ENCODE measurements around the gene RPL7L1.
"Not testable (repeated sequence)": the region's sequence is repeated elsewhere in the genome, so short reads cannot be mapped to it uniquely, and the experiment has no call there.

Gene RPL7L1

DNA sequence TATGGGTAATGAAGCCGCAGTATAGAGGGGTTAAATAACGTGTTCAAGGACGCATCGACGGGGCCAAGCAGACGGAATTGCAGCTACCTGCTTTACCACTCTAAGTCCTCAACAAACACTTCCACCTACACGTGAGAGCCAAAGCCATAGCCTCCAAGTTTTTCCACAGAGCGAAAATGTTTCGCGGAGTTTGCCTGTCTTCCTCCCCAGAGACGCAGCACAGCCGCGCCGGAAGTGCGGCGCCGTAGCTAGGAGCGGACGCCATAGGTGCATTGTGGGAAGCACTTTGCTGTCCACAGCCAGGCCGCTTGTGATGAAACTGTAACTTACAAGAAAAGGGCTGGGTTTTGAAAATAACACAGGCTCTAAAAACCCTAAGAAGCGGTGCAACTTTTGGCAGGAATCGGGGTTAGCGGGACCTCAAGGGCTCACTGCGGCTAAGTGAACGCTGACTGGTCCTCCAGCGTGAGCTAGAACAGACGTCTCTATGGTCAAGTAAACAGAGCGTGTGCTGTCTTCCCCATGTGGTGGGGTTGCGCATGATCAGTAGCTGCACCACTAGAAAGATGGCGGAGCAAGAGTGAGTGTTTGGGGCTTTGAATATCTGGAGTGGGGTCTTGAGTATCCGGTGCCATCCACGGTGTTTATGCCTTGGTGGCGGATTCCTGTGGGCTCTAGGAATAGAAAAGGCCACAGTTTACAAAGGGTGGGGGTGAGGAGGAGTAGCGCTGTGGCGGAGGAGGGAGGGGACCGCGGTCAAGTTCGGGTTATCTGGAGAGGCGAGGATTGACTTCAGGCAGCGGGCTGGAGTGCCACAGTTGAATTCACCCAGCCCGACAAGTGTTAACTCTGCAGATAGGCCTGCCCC lies at the start of gene RPL7L1:
Gene RPL7L1 (plus strand): TSS at position 245 of the 868 bp plus-strand sequence. CDS start 295 bp downstream, at position 540.
- DNase-seq = peak; percentile 94

DNA sequence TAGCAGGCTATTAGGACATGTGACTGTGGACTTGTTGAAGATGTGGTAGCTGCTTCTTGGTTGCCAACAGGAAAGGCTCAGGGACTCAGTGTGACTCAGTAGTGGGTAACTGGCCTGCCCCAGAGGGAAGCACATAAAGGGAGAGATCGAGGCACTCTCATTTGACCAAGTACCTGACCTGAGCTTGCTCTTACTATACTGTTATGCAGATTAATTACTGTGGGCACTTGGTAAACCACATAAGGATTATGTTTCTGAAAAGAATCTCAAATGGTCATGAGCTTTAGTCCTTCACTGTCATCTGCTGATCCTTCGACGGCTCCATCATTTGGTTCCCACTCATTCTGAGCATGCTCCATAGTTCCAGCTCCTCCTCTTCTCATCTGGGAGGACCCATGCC lies 48.2 kb upstream of the RPL7L1 start:
- no peak for DNase-seq

DNA sequence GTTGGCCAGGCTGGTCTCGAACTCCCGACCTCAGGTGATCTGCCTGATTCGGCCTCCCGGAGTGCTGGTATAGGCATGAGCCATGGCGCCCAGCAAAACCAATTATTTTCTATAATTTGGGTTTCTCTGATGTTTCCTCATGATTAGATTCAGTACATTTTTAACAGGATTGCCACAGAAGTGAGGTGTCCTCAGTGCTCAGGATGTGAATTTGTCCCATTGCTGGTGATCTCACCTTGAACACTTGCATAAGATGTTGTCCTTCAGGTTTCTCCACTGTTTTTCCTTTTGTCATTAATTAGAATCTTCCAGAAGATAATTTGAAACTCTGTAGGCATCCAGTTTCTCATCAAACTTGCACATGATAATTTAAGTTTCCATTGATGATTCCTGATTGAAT lies 45.4 kb upstream of the RPL7L1 start:
- no peak for DNase-seq

DNA sequence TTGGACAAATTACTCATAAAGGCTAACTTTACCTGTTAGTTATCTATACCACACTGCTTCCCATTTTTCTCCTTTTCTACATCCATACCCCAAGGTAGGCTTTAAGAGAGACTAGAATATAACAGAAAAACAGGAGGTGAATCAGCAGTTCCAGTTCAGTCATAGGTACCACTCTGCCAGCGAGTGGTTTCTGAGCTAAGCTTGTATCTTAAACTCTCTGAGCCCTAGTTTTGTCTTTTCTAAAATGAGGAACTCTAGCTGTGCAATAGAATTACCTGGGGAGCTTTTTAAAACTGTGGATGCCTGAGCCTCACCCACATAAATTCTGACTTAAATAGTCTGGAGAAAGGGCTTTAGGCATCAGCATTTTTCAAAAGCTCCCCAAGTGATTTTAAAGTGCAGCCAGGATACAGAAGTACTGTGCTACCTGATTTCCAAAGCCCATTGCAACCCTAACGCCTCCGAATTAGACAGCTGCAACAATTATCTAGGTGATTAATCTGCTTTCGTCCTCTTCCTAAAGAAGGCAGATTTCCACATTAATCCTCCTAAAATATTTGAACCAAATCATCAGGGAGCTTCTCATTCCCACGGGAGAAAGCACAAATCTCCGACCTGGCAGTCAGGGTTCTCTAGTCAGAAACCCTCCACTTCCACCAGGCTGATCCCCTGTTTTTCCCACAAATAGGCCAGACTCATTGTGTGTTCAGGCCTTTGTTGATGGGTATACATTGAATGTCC lies 37.4 kb upstream of the RPL7L1 start:
- DNase-seq = no peak

DNA sequence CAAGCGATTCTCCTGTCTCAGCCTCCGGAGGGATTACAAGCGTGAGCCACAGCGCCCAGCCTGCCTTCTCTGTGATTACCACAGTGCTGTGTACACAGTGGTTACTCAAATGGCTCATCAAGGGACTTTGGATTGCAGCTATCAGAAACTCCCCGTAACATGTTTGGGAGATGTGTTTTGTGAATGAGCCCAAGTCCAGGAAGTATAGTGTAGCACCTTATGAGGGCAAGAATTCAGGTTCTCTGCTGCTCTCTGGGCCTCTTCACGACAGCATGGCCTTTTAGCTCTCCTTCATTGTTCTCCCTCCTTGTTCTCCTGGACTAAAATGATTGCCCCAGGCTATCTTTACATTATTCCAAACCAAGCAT lies 34.1 kb upstream of the RPL7L1 start:
- no peak for DNase-seq

DNA sequence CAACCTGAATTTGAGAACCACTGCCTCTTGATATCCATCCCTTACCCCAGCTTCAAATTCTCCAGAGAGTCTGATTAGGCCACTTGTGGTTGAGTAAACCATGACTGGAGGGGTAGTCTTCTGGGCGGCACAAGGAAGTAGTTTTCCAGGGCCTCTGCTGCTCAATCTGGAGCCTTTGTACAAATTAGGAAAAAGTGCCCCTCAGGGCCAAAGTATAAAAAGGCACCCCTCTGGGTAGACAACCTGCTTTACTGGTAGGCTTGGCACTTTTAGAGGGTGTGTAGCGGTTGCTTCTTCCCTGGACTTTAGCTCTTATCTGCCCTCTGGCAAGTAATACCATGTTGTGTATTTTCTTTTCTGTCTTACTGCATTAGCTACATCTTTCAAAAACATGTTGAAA lies 32.9 kb upstream of the RPL7L1 start:
- no peak for DNase-seq

DNA sequence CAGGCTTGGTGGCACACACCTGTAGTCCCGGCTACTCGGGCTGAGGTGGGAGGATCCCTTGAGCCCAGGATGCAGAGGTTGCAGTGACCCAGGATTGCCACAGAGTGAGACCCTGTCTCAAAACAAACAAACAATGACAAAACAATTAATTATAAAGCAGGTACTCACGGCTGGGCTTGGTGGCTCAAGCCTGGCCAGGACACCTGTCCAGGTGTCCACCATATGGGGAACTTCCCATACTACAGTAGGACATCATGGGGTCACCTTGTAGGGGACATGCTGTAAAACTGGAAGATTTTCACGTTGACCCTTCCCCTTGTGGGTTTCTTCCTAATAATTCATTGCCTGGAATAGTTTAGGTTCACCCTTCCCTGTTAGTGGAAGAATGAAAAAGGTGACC lies 30.7 kb upstream of the RPL7L1 start:
- no peak for DNase-seq

DNA sequence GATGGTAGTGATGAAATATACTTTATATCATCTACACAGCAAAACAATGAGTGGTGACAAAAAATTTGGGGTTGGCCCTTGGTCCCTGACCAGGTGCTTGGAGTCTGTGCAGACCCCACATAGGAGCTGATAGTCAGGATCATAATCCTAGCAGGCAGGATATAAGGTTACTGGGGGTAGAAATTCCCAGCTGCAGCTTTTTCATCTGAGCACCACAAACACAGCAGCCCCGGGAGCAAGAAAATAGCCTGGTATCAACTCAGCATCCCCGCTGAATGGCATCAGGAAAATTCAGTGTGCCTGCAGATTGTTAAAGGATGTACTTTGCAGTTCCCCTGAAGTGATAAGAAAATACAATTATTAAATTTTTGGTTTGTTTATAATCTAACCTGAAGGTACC lies 27.8 kb upstream of the RPL7L1 start:
- DNase-seq = no peak

DNA sequence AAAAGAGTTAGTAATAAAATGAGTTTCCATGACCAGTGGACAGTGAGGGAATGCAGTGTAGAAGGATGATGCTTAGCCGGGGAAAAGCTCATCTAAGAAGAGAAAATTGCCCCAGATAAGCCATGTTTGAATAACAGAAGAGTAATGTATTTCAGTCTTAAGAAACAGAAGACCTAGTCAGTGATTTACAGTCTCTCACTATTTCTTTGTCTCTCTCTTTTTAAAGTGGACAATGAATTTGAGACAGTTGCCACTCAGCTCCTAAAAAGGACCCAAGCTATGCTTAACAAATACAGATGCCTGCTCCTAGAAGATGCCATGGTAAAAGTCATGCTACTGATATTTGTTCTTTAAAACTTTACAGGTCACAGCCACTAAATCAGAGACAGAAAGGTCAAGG lies 19.4 kb upstream of the RPL7L1 start:
- no peak for DNase-seq

DNA sequence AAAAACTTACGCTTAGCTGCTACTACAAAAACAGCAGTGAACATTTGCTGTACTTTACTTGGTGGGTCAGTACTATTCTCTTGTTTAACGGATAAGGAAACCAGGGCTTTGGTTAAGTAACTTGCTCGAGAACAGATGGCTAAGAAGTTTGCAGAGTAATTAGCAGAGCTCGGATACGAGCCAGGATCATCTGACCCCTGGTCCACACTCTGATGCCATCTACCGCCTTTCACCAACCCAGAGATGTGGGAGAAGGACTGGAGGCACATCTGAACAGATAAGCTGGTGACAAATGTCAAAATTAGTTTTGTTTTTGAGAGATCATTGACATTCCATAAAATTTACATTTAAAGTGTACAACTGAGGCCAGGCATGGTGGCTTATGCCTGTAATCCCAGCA lies 18.9 kb upstream of the RPL7L1 start:
- no peak for DNase-seq

DNA sequence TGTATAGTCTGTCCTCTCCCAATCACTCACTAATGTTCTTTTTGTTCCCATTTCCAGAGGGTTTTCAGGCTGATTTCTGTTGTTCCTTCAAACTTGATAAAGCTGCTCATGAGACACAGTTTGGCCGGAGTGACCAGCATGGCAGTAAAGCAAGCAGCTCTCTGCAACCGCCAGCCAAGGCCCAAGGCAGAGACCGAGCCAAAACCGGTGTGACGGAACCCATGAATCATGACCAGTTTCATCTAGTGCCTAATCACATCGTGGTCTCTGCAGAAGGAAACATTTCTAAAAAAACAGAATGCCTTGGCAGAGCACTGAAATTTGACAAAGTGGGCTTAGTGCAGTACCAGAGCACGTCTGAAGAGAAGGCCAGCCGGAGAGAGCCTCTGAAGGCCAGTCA lies 14.8 kb upstream of the RPL7L1 start:
- no peak for DNase-seq

DNA sequence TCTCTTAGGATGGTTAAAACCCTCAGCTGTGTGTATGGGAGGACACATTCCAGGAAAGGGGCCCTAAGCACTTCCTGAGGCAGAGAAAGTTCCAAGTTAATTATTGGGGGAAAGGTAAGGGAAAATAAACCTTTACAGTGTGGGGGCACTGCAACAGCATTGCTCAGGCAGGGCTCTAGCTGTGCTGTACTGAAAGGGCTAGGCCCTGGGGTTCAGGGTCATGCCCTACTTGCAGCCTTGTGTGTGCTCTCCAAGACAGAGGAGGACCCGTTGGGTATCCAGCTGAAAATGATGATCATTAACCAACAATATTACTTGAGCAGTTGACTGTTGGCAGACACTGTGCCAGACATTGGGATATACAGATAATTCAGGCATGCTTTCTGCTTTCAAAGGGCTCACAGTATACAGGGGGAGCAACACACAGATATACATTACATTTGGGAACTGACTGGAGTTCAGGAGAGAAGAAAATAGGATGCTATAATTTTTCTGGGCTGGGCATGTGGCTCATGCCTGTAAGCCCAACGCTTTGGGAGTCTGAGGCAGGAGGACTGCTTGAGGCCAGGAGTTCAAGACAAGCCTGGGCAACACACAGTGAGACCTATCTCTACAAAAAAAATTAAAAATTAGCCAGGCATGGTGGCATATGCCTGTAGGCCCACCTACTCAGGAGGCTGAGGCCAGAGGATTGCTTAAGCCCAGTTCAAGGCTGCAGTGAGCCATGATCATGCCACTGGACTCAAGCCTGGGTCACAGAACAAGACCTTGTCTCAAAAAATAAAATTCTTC lies 9.1 kb upstream of the RPL7L1 start:
- no peak for DNase-seq

DNA sequence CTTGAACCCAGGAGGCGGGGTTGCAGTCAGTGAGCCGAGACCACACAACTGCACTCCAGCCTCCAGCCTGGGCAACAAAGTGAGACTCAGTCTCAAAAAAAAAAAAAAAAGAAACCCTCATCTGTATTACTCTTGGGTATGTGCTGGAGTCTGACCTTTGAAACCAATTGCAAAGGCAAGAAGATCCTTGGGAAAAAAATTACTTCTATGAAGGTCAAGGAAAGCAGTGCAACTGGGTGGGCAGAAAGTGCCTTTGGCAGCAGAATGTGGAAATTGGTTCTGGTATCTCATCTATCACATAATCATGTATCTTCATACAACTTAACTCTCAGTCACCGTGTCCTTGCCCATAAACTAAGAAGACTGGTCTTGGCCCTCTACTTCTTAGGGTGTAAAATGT lies 7.7 kb upstream of the RPL7L1 start:
- no peak for DNase-seq

DNA sequence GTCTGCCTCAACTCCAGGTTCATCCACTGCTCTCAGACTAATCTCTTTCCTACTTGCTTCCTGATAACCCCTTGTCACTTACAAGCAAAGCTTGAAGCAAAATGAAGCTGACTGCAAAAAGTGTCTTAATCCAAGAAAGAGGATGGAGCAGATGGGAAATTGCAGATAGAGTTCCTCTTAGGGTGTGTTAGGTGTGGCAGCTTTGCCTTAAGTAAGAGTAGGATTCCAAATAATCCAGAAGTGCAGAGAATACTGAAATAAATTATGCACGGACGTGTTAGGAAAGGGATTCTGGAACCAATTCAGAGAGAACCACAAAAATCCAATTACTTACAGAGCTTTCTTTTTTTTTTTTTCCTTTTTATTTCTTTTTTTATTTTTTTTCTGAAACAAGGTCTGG lies 6.1 kb upstream of the RPL7L1 start:
- DNase-seq = no peak

DNA sequence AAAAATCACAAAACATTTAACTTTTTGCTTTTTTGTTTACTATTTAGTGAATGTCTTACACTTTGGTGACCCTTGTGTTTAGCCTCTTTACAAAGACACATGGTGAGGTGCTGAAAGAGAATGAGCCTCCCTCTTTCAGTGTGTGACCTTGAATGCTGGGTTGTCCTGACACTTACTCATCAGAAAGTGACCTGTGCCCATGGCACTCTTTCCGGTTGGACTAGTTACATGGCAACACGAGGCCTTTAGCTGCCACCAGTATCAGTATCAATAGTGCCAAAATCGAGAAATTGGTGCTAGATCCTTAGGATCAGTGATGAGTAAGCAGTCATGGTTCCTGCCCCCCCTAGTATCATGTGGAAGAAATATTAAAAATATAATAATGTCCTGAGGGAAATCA lies 1.7 kb upstream of the RPL7L1 start:
- no peak for DNase-seq

DNA sequence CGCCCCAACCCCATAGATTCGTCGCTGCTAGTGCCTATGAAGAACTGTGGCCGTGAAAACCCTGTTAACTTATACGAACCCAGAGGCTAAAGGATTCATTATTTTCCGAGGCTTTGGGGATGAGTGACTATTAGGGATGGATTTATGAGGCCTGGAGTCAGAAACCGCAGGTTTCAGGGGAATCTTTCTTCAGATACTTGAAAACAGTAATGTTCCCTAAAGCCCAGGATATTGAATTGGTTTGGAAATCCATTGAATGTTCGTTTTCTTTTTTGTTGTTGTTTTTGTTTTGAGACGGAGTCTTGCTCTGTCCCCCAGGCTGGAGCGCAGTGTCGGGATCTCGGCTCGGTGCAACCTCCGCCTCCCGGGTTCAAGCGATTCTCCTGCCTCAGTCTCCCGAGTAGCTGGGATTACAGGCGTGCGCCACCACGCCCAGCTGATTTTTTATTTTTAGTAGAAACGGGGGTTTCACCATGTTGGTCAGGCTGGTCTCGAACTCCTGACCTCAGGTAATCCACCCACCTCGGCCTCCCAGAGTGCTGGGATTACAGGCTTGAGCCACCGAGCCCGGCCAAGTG lies 913 bp downstream of the RPL7L1 start:
- DNase-seq = not testable (repeated sequence)

DNA sequence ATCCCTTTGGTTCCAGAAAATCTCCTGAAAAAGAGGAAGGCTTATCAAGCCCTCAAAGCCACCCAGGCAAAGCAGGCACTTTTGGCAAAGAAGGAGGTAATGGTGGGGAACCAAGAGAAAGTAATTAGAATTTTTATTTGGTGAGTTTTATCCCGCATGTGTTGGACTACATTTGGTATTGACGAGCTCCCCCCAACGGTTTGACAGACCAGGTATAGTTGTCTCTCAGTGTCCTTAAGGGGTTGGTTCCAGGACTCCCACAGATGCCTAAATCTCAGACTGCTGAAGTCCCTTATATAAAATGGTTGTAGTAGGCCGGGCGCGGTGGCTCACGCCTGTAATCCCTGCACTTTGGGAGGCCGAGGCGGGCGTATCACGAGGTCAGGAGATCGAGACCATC lies 1.5 kb downstream of the RPL7L1 start:
- DNase-seq = not testable (repeated sequence)

DNA sequence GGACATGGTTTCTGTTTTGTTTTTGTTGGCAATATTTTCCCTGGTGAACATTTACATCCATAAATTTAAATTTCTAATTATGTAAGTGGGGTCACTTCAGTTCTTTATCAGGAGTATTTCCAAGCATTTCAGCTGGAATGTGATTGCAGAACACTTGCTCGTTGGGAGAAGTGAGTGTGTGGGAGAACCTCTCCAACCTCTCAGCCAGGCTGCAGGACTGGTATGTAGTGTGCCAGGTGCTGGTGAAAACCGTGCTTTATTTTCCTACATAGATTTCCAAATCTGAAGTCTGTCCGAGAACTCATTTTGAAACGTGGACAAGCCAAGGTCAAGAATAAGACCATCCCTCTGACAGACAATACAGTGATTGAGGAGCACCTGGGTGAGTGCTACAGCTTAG lies 6.3 kb downstream of the RPL7L1 start:
- no peak for DNase-seq

DNA sequence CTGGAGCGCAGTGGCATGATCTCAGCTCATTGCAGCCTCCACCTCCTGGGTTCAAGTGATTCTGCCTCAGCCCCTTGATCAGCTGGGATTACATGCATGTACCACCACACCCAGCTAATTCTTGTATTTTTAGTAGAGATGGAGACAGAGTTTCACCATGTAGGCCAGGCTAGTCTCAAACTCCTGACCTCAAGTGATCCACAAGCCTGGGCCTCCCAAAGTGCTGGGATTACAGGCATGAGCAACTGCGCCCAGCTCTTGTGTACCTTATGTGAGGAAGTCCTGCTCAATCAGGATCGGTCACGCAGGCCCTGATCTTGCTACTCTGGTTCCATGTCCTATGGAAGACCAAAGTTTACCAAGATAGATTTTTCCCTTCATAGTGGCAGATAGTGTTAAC lies 8.8 kb downstream of the RPL7L1 start:
- DNase-seq = not testable (repeated sequence)

DNA sequence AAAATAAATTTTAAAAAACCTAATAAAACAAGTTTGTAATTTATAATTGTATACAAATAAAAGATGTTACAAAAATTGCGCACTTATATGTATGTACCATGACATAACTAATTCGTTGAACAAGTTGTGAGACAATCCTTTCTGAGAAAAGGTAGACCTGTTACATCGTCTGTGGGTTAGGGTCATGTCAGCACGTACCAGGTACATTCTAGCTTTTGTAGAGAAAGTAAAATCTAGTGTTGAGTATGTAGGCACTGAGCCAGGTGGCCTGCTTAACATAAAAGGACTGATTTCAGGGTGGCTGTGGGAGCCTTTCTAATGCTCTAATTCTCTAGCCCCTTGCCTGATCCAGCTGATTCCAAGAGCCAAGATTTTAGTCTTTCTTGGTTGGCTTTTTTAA lies 10.4 kb downstream of the RPL7L1 start:
- DNase-seq = peak; percentile 39

DNA sequence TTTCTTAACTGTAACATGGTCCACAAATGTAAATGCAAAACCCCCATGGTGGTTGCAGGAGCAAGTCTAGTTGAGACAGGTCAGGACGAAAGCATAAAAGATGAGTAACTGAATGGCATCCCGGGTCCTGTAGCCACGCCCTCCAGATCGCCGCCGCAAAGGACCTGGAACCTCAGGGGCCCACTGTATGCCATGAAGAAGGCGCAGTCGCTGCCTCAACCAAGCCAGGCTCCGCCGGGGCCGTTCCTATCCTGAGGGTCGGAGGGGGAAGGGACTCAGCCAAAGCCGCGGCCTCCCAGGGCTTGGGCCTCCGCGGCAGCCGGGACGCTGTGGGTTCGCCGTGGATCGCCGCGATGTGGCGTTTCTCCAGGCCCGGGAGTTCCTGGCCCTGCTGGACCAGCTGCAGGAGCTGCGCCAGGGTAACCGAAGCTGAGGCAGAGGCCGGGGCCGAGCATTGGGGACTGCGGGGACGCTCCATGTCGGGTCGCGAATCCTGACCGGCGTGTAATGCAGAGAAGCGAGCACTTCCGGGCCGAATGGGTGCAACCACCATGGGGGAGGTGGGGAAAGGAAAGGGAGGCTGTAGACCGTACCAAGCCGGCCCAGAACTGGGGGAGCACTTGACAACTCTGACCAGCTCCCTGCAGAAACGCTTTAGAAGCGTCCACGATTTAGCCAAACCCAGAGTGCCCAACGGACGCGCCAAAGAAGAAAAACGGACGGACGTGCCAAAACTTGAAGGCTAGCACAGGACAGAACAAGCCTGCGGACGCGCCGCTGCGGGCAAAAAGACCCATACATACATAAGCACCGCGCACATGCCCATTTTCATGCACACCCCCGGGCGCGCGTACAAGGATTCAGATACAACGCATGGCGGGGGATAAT lies 11.1 kb downstream of the RPL7L1 start:
- DNase-seq = peak; percentile 98

DNA sequence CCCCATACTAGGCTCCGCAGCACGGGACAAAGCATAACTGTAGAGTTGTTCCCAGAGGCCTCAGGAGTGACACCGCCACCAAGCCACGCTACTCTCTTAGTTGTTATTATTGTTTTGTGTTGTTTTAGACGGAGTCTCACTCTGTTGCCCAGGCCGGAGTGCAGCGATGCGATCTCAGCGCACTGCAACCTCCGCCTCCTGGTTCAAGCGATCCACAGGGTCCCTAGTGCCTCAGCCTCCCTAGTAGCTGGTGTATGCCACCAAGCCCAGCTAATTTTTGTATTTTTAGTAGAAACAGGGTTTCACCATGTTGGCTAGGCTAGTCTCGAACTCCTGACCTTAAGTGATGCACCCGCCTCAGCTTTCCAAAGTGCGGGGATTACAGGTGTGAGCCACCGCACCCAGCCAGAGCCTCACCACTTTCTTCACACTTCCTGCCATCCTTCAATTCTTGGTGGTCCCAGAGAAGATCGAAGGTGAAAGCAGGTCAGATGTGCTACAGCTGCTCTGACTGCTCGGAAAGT lies 11.8 kb downstream of the RPL7L1 start:
- no peak for DNase-seq

Measured in hematopoietic multipotent progenitor cell treated with erythropoietin and hydrocortisone succinate and interleukin-3 and kit ligand, for 6 days (in vitro differentiated cells).